GM12878 (cell line): ENCODE results near the gene SLC25A41. TPM values are rescaled to one million over a fixed set of nuclear protein-coding genes. Genes with fewer than 3 reads are reported as not detected.

Source experiments
- ASH2L ChIP-seq: fragments of 300-600, 200-600 bp; sonication (generic); IDR thresholded peaks from 2 replicates; pipeline ENCODE4 v1.6.1; 2017; ENCODE audit warnings: low read depth, mild to moderate bottlenecking, borderline replicate concordance
- EGR1 ChIP-seq, 2 experiments: IDR thresholded peaks; 1 replicate in 1 of 2; 2 replicates in 1 of 2; pipeline ENCODE4 v1.6.1; 2011 to 2012; ENCODE audit warnings: low read depth in 2 of 2, low read length in 2 of 2, borderline replicate concordance in 1 of 2, mild to moderate bottlenecking in 1 of 2, moderate library complexity in 1 of 2
- KAT2A ChIP-seq: conservative IDR thresholded peaks from 2 replicates; pipeline ENCODE4 v1.6.1; 2011; ENCODE audit warnings: low read depth, low read length; ENCODE audit not compliant: control insufficient read depth
- MYB ChIP-seq: fragments of 150-350 bp; IDR thresholded peaks from 2 replicates; pipeline ENCODE4 v1.6.1; 2014; ENCODE audit warnings: mild to moderate bottlenecking, low read depth, low read length, borderline replicate concordance
- NFXL1 ChIP-seq: fragments of 450-650 bp; IDR thresholded peaks from 2 replicates; pipeline ENCODE4 v1.6.1; 2017; ENCODE audit warnings: antibody characterized with exemption, mild to moderate bottlenecking, borderline replicate concordance
- NR2C1 ChIP-seq: fragments of 450-650 bp; IDR thresholded peaks from 2 replicates; pipeline ENCODE4 v1.6.1; 2017; ENCODE audit warnings: antibody characterized with exemption, mild to moderate bottlenecking, moderate library complexity
- POLR2A ChIP-seq: IDR thresholded peaks from 2 replicates; pipeline ENCODE4 v1.6.1; 2011; ENCODE audit warnings: low read depth, mild to moderate bottlenecking, low read length
- POLR2AphosphoS5 ChIP-seq: IDR thresholded peaks from 2 replicates; pipeline ENCODE4 v1.6.1; 2011; ENCODE audit warnings: mild to moderate bottlenecking, low read length, inconsistent platforms
- RAD51 ChIP-seq: fragments of 450-650 bp; IDR thresholded peaks from 2 replicates; pipeline ENCODE4 v1.6.1; 2016; ENCODE audit warnings: moderate library complexity, mild to moderate bottlenecking, inconsistent platforms
- RELA ChIP-seq: fragments of 450-650 bp; IDR thresholded peaks from 2 replicates; pipeline ENCODE4 v1.8.0; 2014; ENCODE audit warnings: borderline replicate concordance; ENCODE audit not compliant: partially characterized antibody
- TCF3 ChIP-seq: IDR thresholded peaks from 2 replicates; pipeline ENCODE4 v1.6.1; 2012; ENCODE audit warnings: low read depth, mild to moderate bottlenecking, low read length, borderline replicate concordance; ENCODE audit not compliant: insufficient read depth
- WRNIP1 ChIP-seq: IDR thresholded peaks from 2 replicates; pipeline ENCODE4 v1.6.1; 2011; ENCODE audit warnings: low read depth, low read length, improper control_type of control experiment, borderline replicate concordance
- polyA plus RNA-seq, 11 experiments: library from polyadenylated mRNA; depleted of rRNA in 4 of 11; unstranded in 6 of 11; stranded (reverse) in 5 of 11; fragments of >200 nt; fragmentation: Nextera tagmentation in 4 of 11; fragmentation: Illumina TruSeq in 1 of 11; extraction: Ambion mirVana in 4 of 11; extraction: Trizol in 1 of 11; gene quantifications; 1 replicate in 1 of 11; 2 replicates in 10 of 11; pipeline versions ENCODE4 v1.2.1 to v1.2.3, GENCODE V29; 2011 to 2016; ENCODE audit warnings: inconsistent platforms in 2 of 11, missing spikeins in 2 of 11, low read depth in 1 of 11
- total RNA-seq, 4 experiments: library from RNA; depleted of rRNA in 3 of 4; stranded (reverse); fragments of >200 nt in 3 of 4; fragmentation: Illumina TruSeq in 1 of 4; extraction: Trizol in 1 of 4; gene quantifications; 2 replicates each; pipeline versions ENCODE4 v1.2.1 to v1.2.3, GENCODE V29; 2013 to 2021
- TF ChIP-seq, protein P1 (sequence below): fragments of 450-650 bp; IDR thresholded peaks from 2 replicates; pipeline ENCODE4 v1.6.1; 2017; ENCODE audit warnings: mild to moderate bottlenecking
- TF ChIP-seq, protein P2 (sequence below): IDR thresholded peaks from 2 replicates; pipeline ENCODE4 v1.6.1; 2011; ENCODE audit warnings: borderline replicate concordance, low read depth, mild to moderate bottlenecking, moderate library complexity, low read length; ENCODE audit not compliant: insufficient read depth, poor library complexity, severe bottlenecking
- TF ChIP-seq, protein P3 (sequence below): fragments of 450-650 bp; IDR thresholded peaks from 2 replicates; pipeline ENCODE4 v1.6.1; 2016; ENCODE audit warnings: mild to moderate bottlenecking, moderate library complexity, borderline replicate concordance
- TF ChIP-seq, protein P4 (sequence below): fragments of 450-650 bp; IDR thresholded peaks from 2 replicates; pipeline ENCODE4 v1.6.1; 2017; ENCODE audit warnings: antibody characterized with exemption, mild to moderate bottlenecking, moderate library complexity

The SLC25A41 gene
- total and polyA plus RNA-seq, 10 of the 15 experiments (the other 5 are each of a cell fraction or from before 2014, with no cell fraction given) = 0.23 to 1.2 (median 0.43) TPM; not detected in 2

DNA sequence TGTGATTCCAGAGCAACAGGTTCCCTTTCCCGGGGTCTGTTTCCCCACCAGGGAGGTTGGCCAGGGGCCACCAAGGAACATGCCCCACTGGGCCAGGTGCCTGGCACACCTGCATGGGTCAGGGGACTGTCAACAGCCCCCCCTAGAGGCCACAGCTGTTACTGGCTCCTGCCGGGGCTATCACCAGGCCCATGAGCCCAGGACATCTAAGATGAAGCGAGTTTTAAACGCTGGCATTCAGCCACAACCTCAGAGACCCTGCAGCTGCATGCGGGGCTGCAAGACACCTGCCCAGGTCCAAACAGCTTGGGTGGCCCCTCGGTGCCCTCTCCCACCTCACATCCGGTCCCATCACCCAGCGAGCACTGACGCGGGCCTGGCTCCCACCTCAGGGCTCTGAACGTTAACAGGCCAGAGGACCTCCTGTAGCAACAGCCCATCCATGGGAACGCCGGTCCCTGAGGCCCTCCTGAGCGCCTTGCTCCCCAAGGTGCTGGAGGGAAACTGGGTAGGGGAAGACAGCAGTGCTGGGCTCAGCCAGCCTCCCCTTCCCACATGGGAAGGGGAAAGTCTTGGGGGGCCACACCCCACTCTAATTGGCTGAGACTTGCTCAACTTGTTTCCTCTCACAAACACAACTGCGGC, 21.0 kb downstream of the SLC25A41 start (continued):
- TF ChIP-seq, protein P1, sequence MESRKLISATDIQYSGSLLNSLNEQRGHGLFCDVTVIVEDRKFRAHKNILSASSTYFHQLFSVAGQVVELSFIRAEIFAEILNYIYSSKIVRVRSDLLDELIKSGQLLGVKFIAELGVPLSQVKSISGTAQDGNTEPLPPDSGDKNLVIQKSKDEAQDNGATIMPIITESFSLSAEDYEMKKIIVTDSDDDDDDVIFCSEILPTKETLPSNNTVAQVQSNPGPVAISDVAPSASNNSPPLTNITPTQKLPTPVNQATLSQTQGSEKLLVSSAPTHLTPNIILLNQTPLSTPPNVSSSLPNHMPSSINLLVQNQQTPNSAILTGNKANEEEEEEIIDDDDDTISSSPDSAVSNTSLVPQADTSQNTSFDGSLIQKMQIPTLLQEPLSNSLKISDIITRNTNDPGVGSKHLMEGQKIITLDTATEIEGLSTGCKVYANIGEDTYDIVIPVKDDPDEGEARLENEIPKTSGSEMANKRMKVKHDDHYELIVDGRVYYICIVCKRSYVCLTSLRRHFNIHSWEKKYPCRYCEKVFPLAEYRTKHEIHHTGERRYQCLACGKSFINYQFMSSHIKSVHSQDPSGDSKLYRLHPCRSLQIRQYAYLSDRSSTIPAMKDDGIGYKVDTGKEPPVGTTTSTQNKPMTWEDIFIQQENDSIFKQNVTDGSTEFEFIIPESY = no peak
- TF ChIP-seq NFXL1 = no peak
- no peak for TF ChIP-seq MYB
- no peak for TF ChIP-seq KAT2A
- TF ChIP-seq, protein P2, sequence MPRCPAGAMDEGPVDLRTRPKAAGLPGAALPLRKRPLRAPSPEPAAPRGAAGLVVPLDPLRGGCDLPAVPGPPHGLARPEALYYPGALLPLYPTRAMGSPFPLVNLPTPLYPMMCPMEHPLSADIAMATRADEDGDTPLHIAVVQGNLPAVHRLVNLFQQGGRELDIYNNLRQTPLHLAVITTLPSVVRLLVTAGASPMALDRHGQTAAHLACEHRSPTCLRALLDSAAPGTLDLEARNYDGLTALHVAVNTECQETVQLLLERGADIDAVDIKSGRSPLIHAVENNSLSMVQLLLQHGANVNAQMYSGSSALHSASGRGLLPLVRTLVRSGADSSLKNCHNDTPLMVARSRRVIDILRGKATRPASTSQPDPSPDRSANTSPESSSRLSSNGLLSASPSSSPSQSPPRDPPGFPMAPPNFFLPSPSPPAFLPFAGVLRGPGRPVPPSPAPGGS = no peak
- no peak for TF ChIP-seq RAD51
- no peak for TF ChIP-seq WRNIP1
- TF ChIP-seq POLR2AphosphoS5 = peak; percentile 75
- TF ChIP-seq NR2C1 = no peak
- TF ChIP-seq POLR2A = peak; percentile 61
- no peak for TF ChIP-seq RELA
- TF ChIP-seq, protein P3, sequence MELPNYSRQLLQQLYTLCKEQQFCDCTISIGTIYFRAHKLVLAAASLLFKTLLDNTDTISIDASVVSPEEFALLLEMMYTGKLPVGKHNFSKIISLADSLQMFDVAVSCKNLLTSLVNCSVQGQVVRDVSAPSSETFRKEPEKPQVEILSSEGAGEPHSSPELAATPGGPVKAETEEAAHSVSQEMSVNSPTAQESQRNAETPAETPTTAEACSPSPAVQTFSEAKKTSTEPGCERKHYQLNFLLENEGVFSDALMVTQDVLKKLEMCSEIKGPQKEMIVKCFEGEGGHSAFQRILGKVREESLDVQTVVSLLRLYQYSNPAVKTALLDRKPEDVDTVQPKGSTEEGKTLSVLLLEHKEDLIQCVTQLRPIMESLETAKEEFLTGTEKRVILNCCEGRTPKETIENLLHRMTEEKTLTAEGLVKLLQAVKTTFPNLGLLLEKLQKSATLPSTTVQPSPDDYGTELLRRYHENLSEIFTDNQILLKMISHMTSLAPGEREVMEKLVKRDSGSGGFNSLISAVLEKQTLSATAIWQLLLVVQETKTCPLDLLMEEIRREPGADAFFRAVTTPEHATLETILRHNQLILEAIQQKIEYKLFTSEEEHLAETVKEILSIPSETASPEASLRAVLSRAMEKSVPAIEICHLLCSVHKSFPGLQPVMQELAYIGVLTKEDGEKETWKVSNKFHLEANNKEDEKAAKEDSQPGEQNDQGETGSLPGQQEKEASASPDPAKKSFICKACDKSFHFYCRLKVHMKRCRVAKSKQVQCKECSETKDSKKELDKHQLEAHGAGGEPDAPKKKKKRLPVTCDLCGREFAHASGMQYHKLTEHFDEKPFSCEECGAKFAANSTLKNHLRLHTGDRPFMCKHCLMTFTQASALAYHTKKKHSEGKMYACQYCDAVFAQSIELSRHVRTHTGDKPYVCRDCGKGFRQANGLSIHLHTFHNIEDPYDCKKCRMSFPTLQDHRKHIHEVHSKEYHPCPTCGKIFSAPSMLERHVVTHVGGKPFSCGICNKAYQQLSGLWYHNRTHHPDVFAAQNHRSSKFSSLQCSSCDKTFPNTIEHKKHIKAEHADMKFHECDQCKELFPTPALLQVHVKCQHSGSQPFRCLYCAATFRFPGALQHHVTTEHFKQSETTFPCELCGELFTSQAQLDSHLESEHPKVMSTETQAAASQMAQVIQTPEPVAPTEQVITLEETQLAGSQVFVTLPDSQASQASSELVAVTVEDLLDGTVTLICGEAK = no peak
- TF ChIP-seq EGR1 (IDR thresholded peaks at IDR 0.05; ENCODE audit: borderline replicate concordance in 1 of 2, low read depth in 2 of 2, low read length in 2 of 2) = no peak
- TF ChIP-seq, protein P4, sequence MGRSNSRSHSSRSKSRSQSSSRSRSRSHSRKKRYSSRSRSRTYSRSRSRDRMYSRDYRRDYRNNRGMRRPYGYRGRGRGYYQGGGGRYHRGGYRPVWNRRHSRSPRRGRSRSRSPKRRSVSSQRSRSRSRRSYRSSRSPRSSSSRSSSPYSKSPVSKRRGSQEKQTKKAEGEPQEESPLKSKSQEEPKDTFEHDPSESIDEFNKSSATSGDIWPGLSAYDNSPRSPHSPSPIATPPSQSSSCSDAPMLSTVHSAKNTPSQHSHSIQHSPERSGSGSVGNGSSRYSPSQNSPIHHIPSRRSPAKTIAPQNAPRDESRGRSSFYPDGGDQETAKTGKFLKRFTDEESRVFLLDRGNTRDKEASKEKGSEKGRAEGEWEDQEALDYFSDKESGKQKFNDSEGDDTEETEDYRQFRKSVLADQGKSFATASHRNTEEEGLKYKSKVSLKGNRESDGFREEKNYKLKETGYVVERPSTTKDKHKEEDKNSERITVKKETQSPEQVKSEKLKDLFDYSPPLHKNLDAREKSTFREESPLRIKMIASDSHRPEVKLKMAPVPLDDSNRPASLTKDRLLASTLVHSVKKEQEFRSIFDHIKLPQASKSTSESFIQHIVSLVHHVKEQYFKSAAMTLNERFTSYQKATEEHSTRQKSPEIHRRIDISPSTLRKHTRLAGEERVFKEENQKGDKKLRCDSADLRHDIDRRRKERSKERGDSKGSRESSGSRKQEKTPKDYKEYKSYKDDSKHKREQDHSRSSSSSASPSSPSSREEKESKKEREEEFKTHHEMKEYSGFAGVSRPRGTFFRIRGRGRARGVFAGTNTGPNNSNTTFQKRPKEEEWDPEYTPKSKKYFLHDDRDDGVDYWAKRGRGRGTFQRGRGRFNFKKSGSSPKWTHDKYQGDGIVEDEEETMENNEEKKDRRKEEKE = no peak
- TF ChIP-seq TCF3 = 0 out of 2 replicates have a peak, but pooled peaks have one; percentile 40
- no peak for TF ChIP-seq ASH2L
